IPS-18a (cell line): ENCODE measurements around the gene CPS1.

ENCODE experiments used
- H3K27ac ChIP-seq: one replicate; pipeline ENCODE4 v1.5.1; 2013; ENCODE audit warnings: low read length
- H3K27me3 ChIP-seq: one replicate; pipeline ENCODE4 v1.6.1; 2013; ENCODE audit warnings: mild to moderate bottlenecking, low read length; ENCODE audit not compliant: control insufficient read depth, insufficient read depth
- H3K36me3 ChIP-seq: one replicate; pipeline ENCODE4 v1.6.1; 2013; ENCODE audit warnings: low read depth, low read length; ENCODE audit not compliant: control insufficient read depth
- H3K4me1 ChIP-seq: one replicate; pipeline ENCODE4 v1.6.1; 2013; ENCODE audit warnings: low read depth, low read length; ENCODE audit not compliant: control insufficient read depth
- H3K4me3 ChIP-seq: one replicate; pipeline ENCODE4 v1.5.1; 2013; ENCODE audit warnings: low read length
- H3K9ac ChIP-seq: one replicate; pipeline ENCODE4 v1.6.1; 2013; ENCODE audit warnings: mild to moderate bottlenecking, low read length, moderate library complexity
- H3K9me3 ChIP-seq: one replicate; pipeline ENCODE4 v1.6.1; 2013; ENCODE audit warnings: low read depth, low read length; ENCODE audit not compliant: control insufficient read depth

Gene CPS1

DNA sequence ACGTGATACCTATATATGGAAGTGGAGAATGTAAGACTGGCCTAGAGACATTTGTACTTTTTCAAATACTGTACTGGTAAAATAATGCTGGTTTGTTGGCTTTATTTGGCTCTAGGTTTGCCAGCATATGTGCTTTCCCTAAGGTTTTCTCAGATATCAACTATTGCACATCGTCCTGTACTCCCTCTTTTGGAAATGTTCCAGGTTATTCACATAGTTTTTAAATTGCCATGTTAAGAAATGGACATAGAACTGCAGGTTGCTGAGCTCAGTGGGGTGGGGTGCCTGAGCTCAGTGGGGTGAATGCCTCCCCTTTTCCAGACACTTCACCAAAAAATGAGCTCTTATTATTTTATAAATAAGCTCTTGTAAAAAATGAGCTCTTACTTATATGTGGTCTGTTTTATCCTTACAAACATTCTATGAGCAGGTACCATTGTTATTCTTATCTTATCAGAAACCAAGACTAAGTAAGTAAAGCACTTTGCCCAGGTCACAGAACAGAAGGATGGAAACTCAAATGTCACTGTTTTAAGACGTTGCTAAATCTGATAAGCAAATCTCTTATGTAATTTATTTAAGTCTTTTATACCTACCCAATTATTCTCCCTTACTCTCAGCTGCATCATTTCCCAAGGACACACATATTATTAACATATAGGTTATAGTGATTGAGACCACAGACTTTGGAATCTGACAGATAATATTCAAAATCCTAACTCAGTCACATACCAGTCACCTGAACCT lies 99.0 kb downstream of the CPS1 start:
- Histone ChIP-seq H3K27me3 (no peaks in the 10 kb centered on the region), H3K9ac (no peak overlapping the region), H3K27ac (no peak overlapping the region), H3K9me3 (no peaks in the 10 kb centered on the region), H3K4me1 (no peaks in the 10 kb centered on the region), H3K4me3 (no peak overlapping the region), H3K36me3 (no peaks in the 10 kb centered on the region)

DNA sequence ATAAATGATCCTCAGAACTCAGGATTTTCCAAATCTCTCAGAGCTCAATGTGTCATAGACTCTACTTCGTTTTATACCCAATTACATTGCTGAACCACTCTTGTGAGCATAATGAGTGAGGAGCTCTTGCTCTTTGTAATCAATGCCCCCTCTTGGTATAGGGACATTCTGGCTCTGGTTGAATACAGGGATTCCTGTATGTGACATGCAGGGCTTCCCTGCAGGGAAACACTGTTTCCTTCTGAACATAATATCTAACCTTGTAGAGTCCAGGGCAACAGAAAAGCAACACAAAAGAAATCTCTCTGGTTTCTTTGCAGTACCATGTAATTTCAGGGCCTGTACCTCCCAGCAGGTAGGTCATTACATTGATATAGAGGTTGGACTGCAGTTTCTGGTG lies 101.5 kb downstream of the CPS1 start:
- no peak overlapping the region for H3K4me3 ChIP-seq
- H3K9ac ChIP-seq, result no peak overlapping the region
- H3K9me3 ChIP-seq, result peaks cover 4% of the 10 kb centered on the region
- no peaks in the 10 kb centered on the region for H3K4me1 ChIP-seq
- no peaks in the 10 kb centered on the region for H3K27me3 ChIP-seq
- no peak overlapping the region for H3K27ac ChIP-seq
- no peaks in the 10 kb centered on the region for H3K36me3 ChIP-seq

GRCh38 chr2:210660751-210661150 lies 104.4 kb downstream of the CPS1 start:
- no peaks in the 10 kb centered on the region for H3K4me1 ChIP-seq
- H3K27me3 ChIP-seq, result no peaks in the 10 kb centered on the region
- H3K36me3 ChIP-seq, result no peaks in the 10 kb centered on the region
- peaks cover 4% of the 10 kb centered on the region for H3K9me3 ChIP-seq
- no peak overlapping the region for H3K4me3 ChIP-seq
- H3K9ac ChIP-seq, result no peak overlapping the region
- no peak overlapping the region for H3K27ac ChIP-seq

DNA sequence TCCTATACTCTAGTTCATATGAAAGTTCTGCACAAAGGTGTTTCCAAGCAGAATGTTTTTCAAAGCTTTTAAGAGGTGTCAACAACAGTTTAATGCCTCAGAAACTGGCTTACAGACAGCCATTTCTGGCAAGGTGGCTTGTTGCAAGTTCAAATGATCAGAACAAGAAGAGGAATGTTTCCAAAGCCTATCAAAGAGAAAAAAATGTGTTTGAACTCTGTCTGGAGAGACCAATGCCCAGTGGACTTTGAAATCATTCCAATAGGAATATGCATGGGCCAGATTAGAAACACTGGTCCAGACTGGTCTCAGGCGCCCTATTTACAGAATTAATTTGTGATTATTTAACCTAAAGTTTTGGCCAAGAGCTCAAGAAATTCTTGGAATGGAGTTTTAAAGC lies 106.2 kb downstream of the CPS1 start:
- H3K4me3 ChIP-seq, result no peak overlapping the region
- no peaks in the 10 kb centered on the region for H3K4me1 ChIP-seq
- H3K36me3 ChIP-seq, result no peaks in the 10 kb centered on the region
- H3K27ac ChIP-seq, result no peak overlapping the region
- H3K9me3 ChIP-seq, result peaks cover 4% of the 10 kb centered on the region
- no peak overlapping the region for H3K9ac ChIP-seq
- no peaks in the 10 kb centered on the region for H3K27me3 ChIP-seq

DNA sequence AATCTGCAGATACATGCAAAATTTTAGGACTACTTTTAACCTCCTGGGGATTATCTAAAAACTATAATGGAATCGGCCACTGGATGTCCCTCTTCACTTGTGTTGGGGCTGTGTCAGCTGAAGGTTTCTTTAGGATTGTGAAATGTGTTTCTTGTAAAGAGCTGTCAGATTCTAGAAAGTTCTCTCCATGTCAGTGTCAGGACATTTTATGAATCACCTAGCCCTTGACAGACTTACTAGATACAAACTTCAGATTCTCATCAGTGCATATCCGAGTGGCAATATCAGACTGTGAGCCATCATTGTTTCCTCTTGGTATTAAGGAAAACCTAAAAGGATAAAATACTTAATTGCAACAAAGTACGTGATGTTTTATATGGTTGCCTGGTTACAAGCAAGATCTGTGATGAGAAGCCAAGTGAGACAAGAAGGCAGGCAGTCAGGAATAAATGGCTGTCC lies 107.3 kb downstream of the CPS1 start:
- Histone ChIP-seq H3K27ac (no peak overlapping the region), H3K27me3 (no peaks in the 10 kb centered on the region), H3K4me3 (no peak overlapping the region), H3K36me3 (no peaks in the 10 kb centered on the region), H3K9me3 (peaks cover 4% of the 10 kb centered on the region), H3K9ac (no peak overlapping the region), H3K4me1 (no peaks in the 10 kb centered on the region)

DNA sequence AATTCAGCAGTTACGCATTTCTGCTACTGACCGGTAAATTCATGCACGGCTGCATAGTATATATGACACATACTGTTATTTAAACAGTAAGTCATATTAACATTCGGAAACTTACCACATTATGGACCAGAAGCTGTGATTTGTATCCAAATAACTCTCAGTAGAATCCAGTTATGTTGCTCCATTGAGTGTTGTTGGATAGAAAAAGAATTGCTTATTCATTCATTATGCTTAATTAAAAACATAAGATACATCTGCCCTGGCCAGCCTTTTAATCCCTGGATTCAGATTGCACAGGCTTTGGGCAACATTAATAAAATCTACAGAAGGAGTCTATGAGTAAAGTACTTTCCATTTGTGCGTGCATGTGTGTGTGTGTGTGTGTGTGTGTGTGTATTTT lies 111.3 kb downstream of the CPS1 start:
- no peak overlapping the region for H3K27ac ChIP-seq
- no peaks in the 10 kb centered on the region for H3K36me3 ChIP-seq
- H3K4me1 ChIP-seq, result no peaks in the 10 kb centered on the region
- H3K4me3 ChIP-seq, result no peak overlapping the region
- H3K27me3 ChIP-seq, result no peaks in the 10 kb centered on the region
- H3K9me3 ChIP-seq, result no peaks in the 10 kb centered on the region
- no peak overlapping the region for H3K9ac ChIP-seq

DNA sequence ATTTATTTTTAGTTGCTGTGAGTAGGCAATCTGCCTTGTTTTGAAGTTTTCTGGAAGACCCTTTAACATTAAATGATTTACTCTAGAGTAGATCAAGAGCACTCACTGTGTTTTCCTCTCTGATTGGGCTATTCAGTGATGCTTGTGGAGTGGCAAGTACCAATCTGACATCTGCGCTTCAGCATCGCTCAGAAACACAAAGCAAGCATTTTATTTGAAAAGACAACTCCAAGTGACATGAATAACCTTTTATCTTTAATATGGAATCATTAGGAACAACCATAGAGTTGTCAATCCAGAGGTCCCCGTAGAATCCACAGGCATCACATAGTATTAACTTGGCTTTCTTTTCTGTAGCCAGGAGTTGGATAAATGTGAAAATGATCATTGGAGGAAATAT lies 114.7 kb downstream of the CPS1 start:
- H3K9me3 ChIP-seq, result no peaks in the 10 kb centered on the region
- no peaks in the 10 kb centered on the region for H3K4me1 ChIP-seq

DNA sequence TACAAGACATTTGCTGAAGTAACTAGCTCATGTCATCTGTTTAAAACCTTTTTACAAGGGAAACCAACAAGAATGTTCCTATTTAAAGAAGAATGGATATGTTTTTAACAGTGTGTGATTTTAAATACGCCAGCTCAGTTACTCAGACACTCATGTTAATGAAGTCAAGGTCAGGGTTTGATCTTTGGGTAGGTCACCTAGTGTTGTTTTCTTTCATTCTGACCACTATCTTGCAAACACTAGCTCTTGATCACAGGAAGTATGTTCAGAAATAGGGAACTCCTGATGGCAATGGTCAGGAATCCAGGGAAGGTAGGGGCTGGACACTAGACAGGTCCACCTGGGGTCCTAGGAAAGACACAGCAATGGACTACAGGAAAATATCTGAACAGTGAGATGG lies 116.7 kb downstream of the CPS1 start:
- Histone ChIP-seq H3K9ac (no peak overlapping the region), H3K27ac (no peak overlapping the region), H3K9me3 (no peaks in the 10 kb centered on the region), H3K27me3 (no peaks in the 10 kb centered on the region), H3K36me3 (no peaks in the 10 kb centered on the region), H3K4me3 (no peak overlapping the region), H3K4me1 (no peaks in the 10 kb centered on the region)

More for the DNA sequence above, 114.7 kb downstream of the CPS1 start:
- H3K4me3 ChIP-seq, result no peak overlapping the region
- no peak overlapping the region for H3K9ac ChIP-seq
- H3K36me3 ChIP-seq, result no peaks in the 10 kb centered on the region
- no peaks in the 10 kb centered on the region for H3K27me3 ChIP-seq
- H3K27ac ChIP-seq, result no peak overlapping the region

- no peaks in the 10 kb centered on the region for H3K9me3 ChIP-seq
- H3K4me3 ChIP-seq, result no peak overlapping the region
- no peak overlapping the region for H3K27ac ChIP-seq
- H3K4me1 ChIP-seq, result no peaks in the 10 kb centered on the region
- no peak overlapping the region for H3K9ac ChIP-seq
- H3K27me3 ChIP-seq, result no peaks in the 10 kb centered on the region
- no peaks in the 10 kb centered on the region for H3K36me3 ChIP-seq
These were observed 119.7 kb downstream of the CPS1 start for GRCh38 chr2:210676067-210676466.

DNA sequence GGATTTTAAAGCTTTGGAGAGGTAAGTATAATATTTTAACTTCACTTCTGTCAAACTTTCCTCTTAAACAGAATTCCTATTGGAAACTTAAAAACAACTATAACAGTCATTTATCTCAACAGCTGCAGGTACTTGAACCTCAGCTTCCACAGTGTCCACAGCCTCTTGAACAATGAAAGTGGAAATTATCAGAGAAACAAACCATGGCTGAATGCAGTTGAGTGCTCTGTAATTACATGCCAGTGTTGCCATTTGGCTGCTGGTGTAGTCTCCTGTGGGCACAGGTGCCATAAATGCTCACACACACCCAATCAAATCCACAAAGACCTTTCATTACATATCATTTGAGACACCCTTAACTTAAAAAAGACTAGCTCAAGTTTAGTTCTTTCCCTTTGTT lies 125.1 kb downstream of the CPS1 start:
- H3K4me1 ChIP-seq, result no peaks in the 10 kb centered on the region
- no peak overlapping the region for H3K4me3 ChIP-seq
- H3K27me3 ChIP-seq, result no peaks in the 10 kb centered on the region
- H3K36me3 ChIP-seq, result no peaks in the 10 kb centered on the region
- H3K9ac ChIP-seq, result no peak overlapping the region
- H3K27ac ChIP-seq, result no peak overlapping the region
- H3K9me3 ChIP-seq, result no peaks in the 10 kb centered on the region

- no peak overlapping the region for H3K9ac ChIP-seq
These were observed 130.0 kb downstream of the CPS1 start for GRCh38 chr2:210686401-210686800.

GRCh38 chr2:210687786-210688470 lies 131.5 kb downstream of the CPS1 start:
- Histone ChIP-seq H3K4me1 (no peaks in the 10 kb centered on the region), H3K27ac (no peak overlapping the region), H3K27me3 (no peaks in the 10 kb centered on the region), H3K4me3 (no peak overlapping the region), H3K9me3 (no peaks in the 10 kb centered on the region), H3K36me3 (no peaks in the 10 kb centered on the region), H3K9ac (no peak overlapping the region)

More at GRCh38 chr2:210686401-210686800, 130.0 kb downstream of the CPS1 start:
- Histone ChIP-seq H3K36me3 (no peaks in the 10 kb centered on the region), H3K4me1 (no peaks in the 10 kb centered on the region), H3K4me3 (no peak overlapping the region), H3K9me3 (no peaks in the 10 kb centered on the region), H3K27me3 (no peaks in the 10 kb centered on the region), H3K27ac (no peak overlapping the region)
